Upper lobe of left lung (tissue), 4 donors: ENCODE measurements around the gene ILKAP.

Source experiments
- EP300 ChIP-seq, 4 donors: sonication (generic); formaldehyde crosslinking; IDR thresholded peaks; one replicate each; pipeline ENCODE4 v1.5.1; 2017; ENCODE audit warnings: antibody characterized with exemption in 4 of 4, control low read depth in 2 of 4
- POLR2AphosphoS5 ChIP-seq, 2 donors: sonication (generic); formaldehyde crosslinking; IDR thresholded peaks; one replicate each; pipeline ENCODE4 v1.5.1; 2017; ENCODE audit warnings: antibody characterized with exemption in 2 of 2
- TF ChIP-seq, protein P1 (sequence below), 6 experiments: fragments of 450-650 bp in 4 of 6; fragments of 200-600 bp in 2 of 6; sonication (generic) in 2 of 6; IDR thresholded peaks; one replicate each; pipeline ENCODE4 v1.5.1; 2016 to 2019; ENCODE audit warnings: antibody characterized with exemption in 6 of 6

- TF ChIP-seq, protein P1, sequence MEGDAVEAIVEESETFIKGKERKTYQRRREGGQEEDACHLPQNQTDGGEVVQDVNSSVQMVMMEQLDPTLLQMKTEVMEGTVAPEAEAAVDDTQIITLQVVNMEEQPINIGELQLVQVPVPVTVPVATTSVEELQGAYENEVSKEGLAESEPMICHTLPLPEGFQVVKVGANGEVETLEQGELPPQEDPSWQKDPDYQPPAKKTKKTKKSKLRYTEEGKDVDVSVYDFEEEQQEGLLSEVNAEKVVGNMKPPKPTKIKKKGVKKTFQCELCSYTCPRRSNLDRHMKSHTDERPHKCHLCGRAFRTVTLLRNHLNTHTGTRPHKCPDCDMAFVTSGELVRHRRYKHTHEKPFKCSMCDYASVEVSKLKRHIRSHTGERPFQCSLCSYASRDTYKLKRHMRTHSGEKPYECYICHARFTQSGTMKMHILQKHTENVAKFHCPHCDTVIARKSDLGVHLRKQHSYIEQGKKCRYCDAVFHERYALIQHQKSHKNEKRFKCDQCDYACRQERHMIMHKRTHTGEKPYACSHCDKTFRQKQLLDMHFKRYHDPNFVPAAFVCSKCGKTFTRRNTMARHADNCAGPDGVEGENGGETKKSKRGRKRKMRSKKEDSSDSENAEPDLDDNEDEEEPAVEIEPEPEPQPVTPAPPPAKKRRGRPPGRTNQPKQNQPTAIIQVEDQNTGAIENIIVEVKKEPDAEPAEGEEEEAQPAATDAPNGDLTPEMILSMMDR (IDR thresholded peaks at IDR 0.05) = no peak
- no peak for TF ChIP-seq EP300 (IDR thresholded peaks at IDR 0.05)
- no peak for TF ChIP-seq POLR2AphosphoS5 (IDR thresholded peaks at IDR 0.05)
Measured at GRCh38 chr2:238159661-238160205, 43.8 kb downstream of the ILKAP start.
